HG03095 (cell line): ENCODE results near the gene RYR2.

Source experiments
- ATAC-seq: cut with Tn5 transposase; IDR thresholded peaks from one replicate; pipeline ENCODE4 v1.9.1; 2021; ENCODE audit warnings: moderate library complexity; ENCODE audit not compliant: unreplicated experiment

The RYR2 gene

GRCh38 chr1:237041795-237042525 lies at the start of gene RYR2:
RYR2 (plus strand) TSS chr1:237042184; CDS start chr1:237042522, 338 bp downstream.
- ATAC-seq = no peak

- ATAC-seq = no peak
These were observed 49.5 kb upstream of the RYR2 start for GRCh38 chr1:236992449-236992848.

- no peak for ATAC-seq
These were observed 47.5 kb upstream of the RYR2 start for GRCh38 chr1:236994450-236994849.

DNA sequence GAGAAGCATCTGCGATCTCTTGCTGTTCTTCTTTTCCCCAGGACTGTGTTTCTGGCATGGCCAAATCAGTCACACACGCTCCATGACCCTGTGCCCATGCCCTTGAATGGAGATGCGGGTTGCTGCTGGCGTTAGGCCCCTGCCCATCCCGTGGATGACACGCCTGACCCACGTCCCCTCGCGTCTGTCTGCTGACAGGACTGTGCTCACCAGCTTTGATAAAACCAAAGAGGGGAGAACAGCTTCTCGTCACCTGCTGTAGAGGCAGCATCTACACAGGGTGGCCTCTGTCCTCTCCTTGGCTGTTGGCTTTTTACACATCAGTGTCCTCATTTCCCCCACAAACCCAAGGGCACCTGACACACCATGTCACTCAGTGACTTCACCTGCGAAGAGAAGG lies 44.6 kb upstream of the RYR2 start:
- no peak for ATAC-seq

GRCh38 chr1:236997882-236998281 lies 44.1 kb upstream of the RYR2 start:
- no peak for ATAC-seq

GRCh38 chr1:236998546-236998945 lies 43.4 kb upstream of the RYR2 start:
- ATAC-seq = no peak

DNA sequence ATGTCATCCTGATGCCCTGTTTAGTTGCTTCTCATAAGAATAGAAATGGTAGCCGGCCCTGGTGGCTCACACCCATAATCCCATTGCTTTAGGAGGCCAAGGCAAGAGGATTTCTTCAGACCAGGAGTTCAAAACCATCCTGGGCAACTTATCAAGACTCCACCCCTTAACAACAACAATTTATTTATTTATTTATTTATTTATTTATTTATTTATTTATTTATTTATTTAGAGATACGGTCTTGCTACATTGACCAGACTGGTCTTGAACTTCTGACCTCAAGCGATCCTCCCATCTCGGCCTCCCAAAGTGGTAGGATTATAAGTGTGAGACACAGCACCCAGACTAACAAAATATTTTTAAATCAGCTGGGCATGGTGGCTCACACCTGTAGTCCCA lies 41.8 kb upstream of the RYR2 start:
- ATAC-seq = no peak

GRCh38 chr1:237003516-237003915 lies 38.5 kb upstream of the RYR2 start:
- no peak for ATAC-seq

- no peak for ATAC-seq
These were observed 37.9 kb upstream of the RYR2 start, which contains the start of gene MT1HL1 for GRCh38 chr1:237004116-237004515. MT1HL1 (minus strand) TSS chr1:237004441; CDS start chr1:237004372, 69 bp downstream.

GRCh38 chr1:237005674-237006073 lies 36.3 kb upstream of the RYR2 start:
- no peak for ATAC-seq

- no peak for ATAC-seq
These were observed 34.7 kb upstream of the RYR2 start for GRCh38 chr1:237007147-237007881.

- no peak for ATAC-seq
These were observed 32.4 kb upstream of the RYR2 start for GRCh38 chr1:237009611-237010010.

GRCh38 chr1:237011432-237011831 lies 30.6 kb upstream of the RYR2 start:
- no peak for ATAC-seq

DNA sequence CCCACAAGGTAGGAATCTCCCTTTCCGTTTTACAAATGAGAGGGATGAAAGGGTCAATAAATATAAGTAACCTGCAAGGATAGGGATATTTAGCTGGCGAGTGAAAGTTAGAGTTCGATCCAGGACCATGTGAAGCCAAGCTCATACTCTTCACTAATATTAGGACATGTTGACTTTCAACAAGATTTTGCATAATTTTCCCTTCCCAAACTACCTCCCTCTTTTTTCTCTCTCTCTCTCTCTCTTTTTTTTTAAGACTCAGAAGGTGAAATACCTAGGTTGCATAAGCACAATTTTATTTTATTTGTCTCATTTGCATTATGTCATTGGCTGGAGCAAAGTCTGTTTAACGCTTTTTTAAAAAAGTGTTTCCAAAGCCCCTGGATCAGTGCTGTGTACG lies 29.6 kb upstream of the RYR2 start:
- no peak for ATAC-seq

DNA sequence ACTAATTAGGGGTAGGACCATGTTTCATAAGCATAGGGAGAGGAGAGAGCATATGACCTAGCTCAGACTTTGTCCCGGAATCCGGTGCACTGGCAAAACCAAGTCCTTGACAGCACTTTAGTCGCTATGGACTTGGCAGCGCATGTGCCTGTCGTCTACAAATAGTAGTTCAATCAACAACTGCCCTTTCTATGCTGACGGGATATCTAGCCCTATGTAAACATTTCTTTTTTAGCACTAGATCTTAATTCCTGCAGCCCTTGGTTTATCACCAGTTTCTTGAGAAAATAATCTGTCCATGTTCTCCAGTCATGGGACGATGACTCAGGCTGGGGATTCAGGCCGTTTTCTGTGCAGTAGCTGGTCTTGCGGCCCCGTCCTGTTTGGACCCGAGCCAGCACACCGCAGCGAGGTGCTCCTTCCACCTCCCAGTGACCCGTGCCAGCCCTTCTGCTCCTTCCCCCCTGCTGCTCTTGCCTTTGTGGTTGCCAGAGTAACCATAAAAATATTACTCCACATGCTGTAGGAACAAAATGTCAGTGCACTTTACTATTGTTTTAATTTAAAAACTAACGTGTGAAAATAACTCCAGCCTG lies 29.1 kb upstream of the RYR2 start:
- ATAC-seq = no peak

DNA sequence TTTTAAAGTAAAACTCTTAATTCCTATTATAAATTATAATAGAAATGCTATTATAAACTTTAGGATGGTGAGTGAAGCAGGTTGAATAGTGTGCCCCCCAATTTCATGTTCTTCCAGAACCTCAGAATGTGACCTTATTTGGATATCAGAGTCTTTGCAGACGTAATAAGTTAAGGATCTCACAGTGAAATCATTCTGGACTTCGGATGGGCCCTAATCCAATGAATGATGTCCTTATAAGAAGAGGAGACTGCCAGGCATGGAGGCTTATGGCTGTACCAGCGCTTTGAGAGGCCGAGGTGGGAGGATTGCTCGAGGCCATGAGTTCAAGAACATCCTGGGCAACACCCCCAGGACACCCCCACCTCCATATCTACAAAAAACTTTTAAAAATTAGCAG lies 28.4 kb upstream of the RYR2 start:
- no peak for ATAC-seq

GRCh38 chr1:237016626-237017025 lies 25.4 kb upstream of the RYR2 start:
- ATAC-seq = no peak

- ATAC-seq = no peak
These were observed 23.1 kb upstream of the RYR2 start for GRCh38 chr1:237018896-237019295.

GRCh38 chr1:237025358-237026074 lies 16.5 kb upstream of the RYR2 start:
- ATAC-seq = no peak

DNA sequence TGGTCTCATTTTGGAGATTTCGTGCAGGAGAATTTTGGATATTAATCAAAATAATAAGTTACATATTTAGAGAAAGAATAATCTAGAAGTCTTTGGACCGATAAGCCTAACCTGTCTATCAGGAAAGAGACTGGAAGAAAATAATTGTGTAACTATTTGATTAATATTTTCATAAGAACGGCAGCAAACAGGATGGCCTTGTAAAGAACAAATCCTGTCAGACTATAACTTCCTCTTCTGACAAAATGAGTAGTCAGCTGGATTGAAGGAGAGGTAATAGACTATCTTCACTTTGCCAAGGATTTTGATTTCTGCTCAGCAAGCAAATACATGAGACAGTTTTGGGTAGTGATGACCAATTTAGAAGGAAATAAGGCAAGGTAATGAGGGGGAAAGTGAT lies 12.7 kb upstream of the RYR2 start:
- ATAC-seq = no peak

- ATAC-seq = no peak
These were observed 12.0 kb upstream of the RYR2 start for GRCh38 chr1:237029850-237030535.
